Activated B cell treated with CpG ODN at 0.5 μM for 24 hours (primary cell): Measurements from ENCODE around the gene PWWP2A. TPM values are rescaled to one million over a fixed set of nuclear protein-coding genes. Genes with fewer than 3 reads are reported as not detected.

Experiments used
- ATAC-seq: fragments of 200-7000 bp; cut with Tn5 transposase; one replicate; pipeline ENCODE4 v1.10.0; 2021; ENCODE audit warnings: low read depth, mild to moderate bottlenecking, moderate library complexity
- CTCF ChIA-PET: fragments of 350-600 bp; sonication (Branson Sonifier 250); formaldehyde crosslinking; loops from one replicate; lab custom pipeline; 2021; ENCODE audit warnings: antibody characterized with exemption; lab: Charles Lee
- POLR2A ChIA-PET: fragments of 350-600 bp; sonication (Branson Sonifier 250); formaldehyde crosslinking; loops from one replicate; lab custom pipeline; 2021; ENCODE audit warnings: antibody characterized with exemption; lab: Charles Lee
- DNase-seq: peaks from one replicate; pipeline ENCODE4 v3.0.0; 2022
- H3K27ac Mint-ChIP-seq: one replicate; pipeline ENCODE4 v1.8.0; 2020; ENCODE audit warnings: mixed read lengths
- H3K27me3 Mint-ChIP-seq: one replicate; pipeline ENCODE4 v1.8.0; 2021; ENCODE audit warnings: mixed read lengths
- H3K36me3 Mint-ChIP-seq: one replicate; pipeline ENCODE4 v1.8.0; 2021; ENCODE audit warnings: low read depth, mixed read lengths
- H3K4me1 Mint-ChIP-seq: one replicate; pipeline ENCODE4 v1.8.0; 2021; ENCODE audit warnings: mixed read lengths
- H3K4me3 Mint-ChIP-seq: one replicate; pipeline ENCODE4 v1.8.0; 2020; ENCODE audit warnings: mild to moderate bottlenecking, mixed read lengths
- H3K9me3 Mint-ChIP-seq: one replicate; pipeline ENCODE4 v1.8.0; 2020; ENCODE audit warnings: mixed read lengths
- intact Hi-C: fragments of 100-400 bp; cut with micrococcal nuclease; formaldehyde crosslinking; loops from one replicate; pipeline ENCODE4 v1.15.1; 2024
- total RNA-seq: library from RNA; stranded (reverse); gene quantifications from 2 replicates; pipeline ENCODE4 v1.2.3, GENCODE V29; 2022
- TF ChIP-seq, protein P1 (sequence below): fragments of 200-600 bp; IDR thresholded peaks from one replicate; pipeline ENCODE4 v1.8.0; 2022; ENCODE audit warnings: antibody characterized with exemption, mild to moderate bottlenecking

Gene PWWP2A
- total RNA-seq, 1 donor from 2014 or later, result 33.0 TPM

- Mint-ChIP-seq H3K4me3 (no peak overlapping the region), H3K27me3 (no peaks in the 10 kb centered on the region), H3K36me3 (peaks cover 67% of the 10 kb centered on the region), H3K9me3 (no peaks in the 10 kb centered on the region), H3K27ac (no peak overlapping the region), H3K4me1 (no peaks in the 10 kb centered on the region)
- ChIA-PET POLR2A (no interaction called here), CTCF (no interaction called here)
- TF ChIP-seq, protein P1, sequence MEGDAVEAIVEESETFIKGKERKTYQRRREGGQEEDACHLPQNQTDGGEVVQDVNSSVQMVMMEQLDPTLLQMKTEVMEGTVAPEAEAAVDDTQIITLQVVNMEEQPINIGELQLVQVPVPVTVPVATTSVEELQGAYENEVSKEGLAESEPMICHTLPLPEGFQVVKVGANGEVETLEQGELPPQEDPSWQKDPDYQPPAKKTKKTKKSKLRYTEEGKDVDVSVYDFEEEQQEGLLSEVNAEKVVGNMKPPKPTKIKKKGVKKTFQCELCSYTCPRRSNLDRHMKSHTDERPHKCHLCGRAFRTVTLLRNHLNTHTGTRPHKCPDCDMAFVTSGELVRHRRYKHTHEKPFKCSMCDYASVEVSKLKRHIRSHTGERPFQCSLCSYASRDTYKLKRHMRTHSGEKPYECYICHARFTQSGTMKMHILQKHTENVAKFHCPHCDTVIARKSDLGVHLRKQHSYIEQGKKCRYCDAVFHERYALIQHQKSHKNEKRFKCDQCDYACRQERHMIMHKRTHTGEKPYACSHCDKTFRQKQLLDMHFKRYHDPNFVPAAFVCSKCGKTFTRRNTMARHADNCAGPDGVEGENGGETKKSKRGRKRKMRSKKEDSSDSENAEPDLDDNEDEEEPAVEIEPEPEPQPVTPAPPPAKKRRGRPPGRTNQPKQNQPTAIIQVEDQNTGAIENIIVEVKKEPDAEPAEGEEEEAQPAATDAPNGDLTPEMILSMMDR, result no peak
- intact Hi-C loops, result no loop called here
- no peak for DNase-seq
- ATAC-seq, result no peak
These were observed 74.3 kb downstream of the PWWP2A start for GRCh38 chr5:160044967-160045366.

DNA sequence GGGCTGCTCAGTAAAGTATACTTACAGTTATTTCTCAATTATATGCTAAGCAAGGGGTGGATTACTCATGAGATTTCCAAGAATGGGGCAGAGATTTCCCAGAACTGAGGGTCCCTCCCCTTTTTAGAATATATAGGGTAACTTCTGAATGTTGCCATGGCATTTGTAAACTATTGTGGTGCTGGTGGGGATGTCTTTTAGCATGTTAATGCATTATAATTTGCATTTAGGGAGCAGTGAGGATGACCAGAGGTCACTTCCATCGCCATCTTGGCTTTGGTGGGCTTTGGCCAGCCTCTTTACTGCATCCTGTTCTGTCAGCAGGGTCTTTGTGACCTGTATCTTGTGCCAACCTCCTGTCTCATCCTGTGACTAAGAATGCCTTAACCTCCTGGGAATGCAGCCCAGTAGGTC is 74.9 kb downstream of the PWWP2A start:
- H3K4me3 Mint-ChIP-seq, result no peak overlapping the region
- peaks cover 63% of the 10 kb centered on the region for H3K36me3 Mint-ChIP-seq
- intact Hi-C loops, result no loop called here
- ChIA-PET POLR2A (no interaction called here), CTCF (no interaction called here)
- H3K27ac Mint-ChIP-seq, result no peak overlapping the region
- TF ChIP-seq, protein P1, result no peak
- no peaks in the 10 kb centered on the region for H3K9me3 Mint-ChIP-seq
- H3K27me3 Mint-ChIP-seq, result no peaks in the 10 kb centered on the region
- no peaks in the 10 kb centered on the region for H3K4me1 Mint-ChIP-seq
- DNase-seq, result no peak
- no peak for ATAC-seq

- intact Hi-C loops, result no loop called here
- ATAC-seq (no peak), DNase-seq (no peak)
- H3K36me3 Mint-ChIP-seq, result peaks cover 58% of the 10 kb centered on the region
- TF ChIP-seq, protein P1, result no peak
- H3K27me3 Mint-ChIP-seq, result no peaks in the 10 kb centered on the region
- no peaks in the 10 kb centered on the region for H3K9me3 Mint-ChIP-seq
- CTCF ChIA-PET, result no interaction called here
- H3K4me1 Mint-ChIP-seq, result no peaks in the 10 kb centered on the region
- POLR2A ChIA-PET, result no interaction called here
- no peak overlapping the region for H3K27ac Mint-ChIP-seq
- H3K4me3 Mint-ChIP-seq, result no peak overlapping the region
These were observed 76.6 kb downstream of the PWWP2A start for GRCh38 chr5:160042671-160043070.

Other genes starting within 250 kb of the PWWP2A start
- 0.49 and 0.53 TPM in 2 replicates for gene ADRA1B, start 203.0 kb downstream of the PWWP2A start, total RNA-seq
- gene TTC1, start 110.3 kb downstream of the PWWP2A start, total RNA-seq, result 59.9 and 65.0 TPM in 2 replicates
- not detected in 2 replicates for gene FABP6, start 110.1 kb upstream of the PWWP2A start, total RNA-seq
- gene CCNJL, start 193.1 kb upstream of the PWWP2A start, total RNA-seq, result 0.09 TPM in 1 of 2 replicates, not detected in the other